HG03097 (cell line): ENCODE data around the gene TBC1D22A.
"Not testable (repeated sequence)": the region's sequence is repeated elsewhere in the genome, so short reads cannot be mapped to it uniquely, and the experiment has no call there.

ENCODE experiments used
- ATAC-seq: cut with Tn5 transposase; IDR thresholded peaks from one replicate; pipeline ENCODE4 v1.9.1; 2021; ENCODE audit not compliant: unreplicated experiment, low FRiP score

TBC1D22A gene

GRCh38 chr22:46976598-46976997 lies 214.1 kb downstream of the TBC1D22A start:
- no peak for ATAC-seq

GRCh38 chr22:46977656-46978343 lies 215.3 kb downstream of the TBC1D22A start:
- no peak for ATAC-seq

- not testable (repeated sequence) for ATAC-seq
Observed at GRCh38 chr22:46978668-46979067, 216.2 kb downstream of the TBC1D22A start.

GRCh38 chr22:46979506-46979905 lies 217.1 kb downstream of the TBC1D22A start:
- no peak for ATAC-seq

- no peak for ATAC-seq
Observed at GRCh38 chr22:46980392-46980791, 217.9 kb downstream of the TBC1D22A start.

- no peak for ATAC-seq
Observed at GRCh38 chr22:46982635-46983034, 220.2 kb downstream of the TBC1D22A start.

GRCh38 chr22:46983046-46983445 lies 220.6 kb downstream of the TBC1D22A start:
- ATAC-seq: no peak

- ATAC-seq: no peak
Observed at GRCh38 chr22:46984751-46985506, 222.5 kb downstream of the TBC1D22A start.

GRCh38 chr22:46985507-46985882 lies 223.0 kb downstream of the TBC1D22A start:
- no peak for ATAC-seq

- ATAC-seq: no peak
Observed at GRCh38 chr22:46986788-46987187, 224.3 kb downstream of the TBC1D22A start.

- no peak for ATAC-seq
Observed at GRCh38 chr22:46990937-46991550, 228.6 kb downstream of the TBC1D22A start.

- ATAC-seq: no peak
Observed at GRCh38 chr22:46991666-46992065, 229.2 kb downstream of the TBC1D22A start.

GRCh38 chr22:46992121-46992731 lies 229.8 kb downstream of the TBC1D22A start:
- ATAC-seq: no peak

- no peak for ATAC-seq
Observed at GRCh38 chr22:46993633-46994032, 231.2 kb downstream of the TBC1D22A start.

- no peak for ATAC-seq
Observed at GRCh38 chr22:46994265-46994664, 231.8 kb downstream of the TBC1D22A start.

- no peak for ATAC-seq
Observed at GRCh38 chr22:46994983-46995382, 232.5 kb downstream of the TBC1D22A start.

- ATAC-seq: no peak
Observed at GRCh38 chr22:46995501-46996360, 233.3 kb downstream of the TBC1D22A start.

- ATAC-seq: no peak
Observed at GRCh38 chr22:46996595-46997310, 234.3 kb downstream of the TBC1D22A start.

- ATAC-seq: no peak
Observed at GRCh38 chr22:46997311-46997970, 235.0 kb downstream of the TBC1D22A start.
